Cardiac fibroblast (primary cell): Measurements from ENCODE around the gene PRKRIP1.

Source experiments
- DNase-seq, 2 donors: peaks; one replicate each; pipeline versions ENCODE4 v3.0.0 to v3.0.0-alpha.2; 2010; ENCODE audit warnings: low read depth in 2 of 2
- H3K4me3 ChIP-seq, 2 donors: replicated peaks in 1 of 2; 1 replicate in 1 of 2; 2 replicates in 1 of 2; pipeline ENCODE4 v1.5.1; 2011; ENCODE audit warnings: low read depth in 2 of 2, low read length in 2 of 2, mild to moderate bottlenecking in 2 of 2, moderate library complexity in 1 of 2
- CTCF ChIP-seq: IDR thresholded peaks from one replicate; pipeline ENCODE4 v1.5.1; 2011; ENCODE audit warnings: low read depth, mild to moderate bottlenecking, low read length, inconsistent platforms

PRKRIP1 gene

GRCh38 chr7:102416406-102416805, 20.2 kb downstream of the PRKRIP1 start:
- no peak for TF ChIP-seq CTCF
- no peak for DNase-seq
- H3K4me3 ChIP-seq: no peak overlapping the region

- no peak for TF ChIP-seq CTCF
- no peak for DNase-seq
- no peak overlapping the region for H3K4me3 ChIP-seq
Measured at GRCh38 chr7:102417105-102417504, 20.9 kb downstream of the PRKRIP1 start.

- no peak overlapping the region for H3K4me3 ChIP-seq
- no peak for TF ChIP-seq CTCF
- DNase-seq: no peak
Measured at GRCh38 chr7:102418592-102418991, 22.4 kb downstream of the PRKRIP1 start.

DNA sequence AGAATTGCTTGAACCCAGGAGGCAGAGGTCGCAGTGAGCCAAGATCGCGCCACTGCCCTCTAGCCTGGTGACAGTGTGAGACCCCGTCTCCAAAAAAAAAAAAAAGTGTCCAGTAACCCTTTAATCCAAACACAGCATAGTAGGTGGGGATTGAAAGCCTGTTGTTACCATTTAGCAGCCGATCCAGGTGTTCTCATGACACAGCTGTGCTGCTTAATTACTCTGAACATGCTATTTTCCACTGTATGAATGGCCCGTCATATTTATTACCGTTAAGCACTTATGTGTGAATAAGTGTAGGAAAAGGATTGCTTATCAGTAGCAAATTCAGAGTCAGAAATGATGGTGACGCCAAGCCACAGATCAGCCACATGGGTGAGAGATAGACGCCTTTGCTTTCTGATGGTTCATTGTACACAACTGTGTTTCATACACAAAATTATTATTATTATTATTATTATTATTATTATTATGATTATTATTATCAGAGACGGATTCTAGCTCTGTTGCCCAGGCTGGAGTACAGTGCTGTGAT, 25.6 kb downstream of the PRKRIP1 start:
- no peak for DNase-seq
- TF ChIP-seq CTCF: no peak
- no peak overlapping the region for H3K4me3 ChIP-seq

DNA sequence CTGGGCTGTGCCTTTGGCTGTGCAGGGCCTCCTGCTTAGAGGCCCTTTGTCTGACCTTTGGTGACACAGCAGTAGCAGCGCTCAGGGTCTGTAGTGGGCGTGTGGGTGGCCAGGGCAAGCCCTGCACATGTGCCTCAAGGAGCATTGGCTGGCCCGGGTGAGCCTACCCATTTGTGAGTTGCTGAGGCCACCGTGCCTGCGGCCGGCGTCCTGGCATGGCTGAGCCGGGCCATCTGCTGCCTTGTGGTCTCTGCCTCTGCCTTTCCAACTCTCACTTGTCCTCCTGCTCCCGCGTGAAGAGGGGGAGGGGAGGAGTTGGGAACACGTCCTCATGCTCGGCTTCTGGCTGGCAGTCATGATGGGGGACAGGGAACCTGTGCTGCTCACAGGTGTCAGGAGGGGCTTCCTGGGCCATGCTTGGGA, 28.0 kb downstream of the PRKRIP1 start:
- no peak for DNase-seq
- no peak for TF ChIP-seq CTCF

GRCh38 chr7:102424787-102425218, 28.6 kb downstream of the PRKRIP1 start:
- TF ChIP-seq CTCF: no peak
- DNase-seq: no peak
- H3K4me3 ChIP-seq: no peak overlapping the region

More for the DNA sequence above, 28.0 kb downstream of the PRKRIP1 start:
- no peak overlapping the region for H3K4me3 ChIP-seq
